Skin of body (tissue), 2 donors: Measurements from ENCODE around the gene MCM9. TPM values are rescaled to one million over a fixed set of nuclear protein-coding genes. Genes with fewer than 3 reads are reported as not detected.

ENCODE experiments used
- DNase-seq: peaks from one replicate; lab custom pipeline; 2025; lab: John Stamatoyannopoulos, UW
- total RNA-seq: library from RNA; depleted of rRNA; stranded (reverse); fragments of >200 nt; gene quantifications from one replicate; pipeline ENCODE4 v1.2.3, GENCODE V29; 2014

Gene MCM9
- total RNA-seq, 1 donor from 2014 or later = 12.1 TPM

GRCh38 chr6:118932421-118932820 lies 2.5 kb downstream of the MCM9 start:
- DNase-seq = no peak

GRCh38 chr6:118931436-118931835 lies 3.5 kb downstream of the MCM9 start:
- DNase-seq = no peak

GRCh38 chr6:118930680-118931079 lies 4.3 kb downstream of the MCM9 start:
- DNase-seq = no peak

GRCh38 chr6:118923035-118923434 lies 11.9 kb downstream of the MCM9 start:
- DNase-seq = no peak

- no peak for DNase-seq
Measured at GRCh38 chr6:118921084-118921483, 13.9 kb downstream of the MCM9 start.

GRCh38 chr6:118918329-118918725 lies 16.6 kb downstream of the MCM9 start:
- no peak for DNase-seq

GRCh38 chr6:118917546-118918328 lies 17.2 kb downstream of the MCM9 start:
- no peak for DNase-seq

GRCh38 chr6:118914598-118914997 lies 20.4 kb downstream of the MCM9 start:
- no peak for DNase-seq

- DNase-seq = no peak
Measured at GRCh38 chr6:118913161-118913560, 21.8 kb downstream of the MCM9 start.

GRCh38 chr6:118912646-118913045 lies 22.3 kb downstream of the MCM9 start:
- DNase-seq = no peak

GRCh38 chr6:118908441-118908840 lies 26.5 kb downstream of the MCM9 start:
- DNase-seq = no peak

- no peak for DNase-seq
Measured at GRCh38 chr6:118905851-118906250, 29.1 kb downstream of the MCM9 start.

- DNase-seq = no peak
Measured at GRCh38 chr6:118905084-118905483, 29.9 kb downstream of the MCM9 start.

- DNase-seq = no peak
Measured at GRCh38 chr6:118903691-118904090, 31.3 kb downstream of the MCM9 start.

- DNase-seq = no peak
Measured at GRCh38 chr6:118903138-118903537, 31.8 kb downstream of the MCM9 start.

GRCh38 chr6:118902726-118903125 lies 32.2 kb downstream of the MCM9 start:
- DNase-seq = no peak

GRCh38 chr6:118899948-118900347 lies 35.0 kb downstream of the MCM9 start:
- no peak for DNase-seq

GRCh38 chr6:118897386-118897785 lies 37.6 kb downstream of the MCM9 start:
- DNase-seq = no peak

- no peak for DNase-seq
Measured at GRCh38 chr6:118896339-118897136, 38.4 kb downstream of the MCM9 start.

- DNase-seq = no peak
Measured at GRCh38 chr6:118895859-118896258, 39.1 kb downstream of the MCM9 start.

- DNase-seq = peak; percentile 23
Measured at GRCh38 chr6:118895261-118895560, 39.7 kb downstream of the MCM9 start.

GRCh38 chr6:118894425-118895260 lies 40.3 kb downstream of the MCM9 start:
- peak; percentile 56 for DNase-seq
